Stomach (tissue), 4 donors: Measurements from ENCODE around the gene CDC123.

Experiments
- POLR2AphosphoS5 ChIP-seq, 3 donors: sonication (generic); formaldehyde crosslinking; IDR thresholded peaks; one replicate each; pipeline ENCODE4 v1.6.1; 2016; ENCODE audit warnings: antibody characterized with exemption in 3 of 3
- TF ChIP-seq, protein P1 (sequence below), 7 experiments: fragments of 450-650 bp in 4 of 7; fragments of 200-600 bp in 3 of 7; sonication (generic) in 3 of 7; IDR thresholded peaks; one replicate each; pipeline ENCODE4 v1.5.1; 2016 to 2019; ENCODE audit warnings: antibody characterized with exemption in 7 of 7, control low read depth in 2 of 7, mild to moderate bottlenecking in 1 of 7

DNA sequence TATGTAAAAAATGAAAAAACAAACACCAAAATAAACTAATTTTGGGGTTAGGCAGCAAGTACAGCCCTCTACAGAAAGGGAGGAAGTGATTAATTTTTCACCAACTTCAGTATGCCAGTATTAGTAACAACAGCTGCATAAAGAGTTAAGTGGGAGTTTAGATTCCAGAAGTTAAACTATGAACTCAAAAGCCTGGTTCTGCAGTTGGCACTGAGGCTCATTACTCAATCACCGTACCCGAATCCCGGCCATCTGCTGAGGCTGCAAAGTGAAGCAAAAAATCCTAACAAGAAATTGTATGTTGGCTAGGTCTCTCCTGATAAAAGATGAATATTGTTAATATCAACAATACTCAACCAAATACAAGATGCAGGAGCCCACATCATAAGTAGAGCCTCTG is 4.3 kb upstream of the CDC123 start:
- TF ChIP-seq POLR2AphosphoS5 (IDR thresholded peaks at IDR 0.05): no peak
- TF ChIP-seq, protein P1, sequence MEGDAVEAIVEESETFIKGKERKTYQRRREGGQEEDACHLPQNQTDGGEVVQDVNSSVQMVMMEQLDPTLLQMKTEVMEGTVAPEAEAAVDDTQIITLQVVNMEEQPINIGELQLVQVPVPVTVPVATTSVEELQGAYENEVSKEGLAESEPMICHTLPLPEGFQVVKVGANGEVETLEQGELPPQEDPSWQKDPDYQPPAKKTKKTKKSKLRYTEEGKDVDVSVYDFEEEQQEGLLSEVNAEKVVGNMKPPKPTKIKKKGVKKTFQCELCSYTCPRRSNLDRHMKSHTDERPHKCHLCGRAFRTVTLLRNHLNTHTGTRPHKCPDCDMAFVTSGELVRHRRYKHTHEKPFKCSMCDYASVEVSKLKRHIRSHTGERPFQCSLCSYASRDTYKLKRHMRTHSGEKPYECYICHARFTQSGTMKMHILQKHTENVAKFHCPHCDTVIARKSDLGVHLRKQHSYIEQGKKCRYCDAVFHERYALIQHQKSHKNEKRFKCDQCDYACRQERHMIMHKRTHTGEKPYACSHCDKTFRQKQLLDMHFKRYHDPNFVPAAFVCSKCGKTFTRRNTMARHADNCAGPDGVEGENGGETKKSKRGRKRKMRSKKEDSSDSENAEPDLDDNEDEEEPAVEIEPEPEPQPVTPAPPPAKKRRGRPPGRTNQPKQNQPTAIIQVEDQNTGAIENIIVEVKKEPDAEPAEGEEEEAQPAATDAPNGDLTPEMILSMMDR (IDR thresholded peaks at IDR 0.05): no peak
